ENCODE results near the gene CACNA1E.

CACNA1E gene

GRCh38 chr1:181662606-181663005, 179.3 kb downstream of the CACNA1E start:
- H4K12ac ChIP-seq (ENCODE audit: low read depth, low read length) = no peak overlapping the region
- no peaks in the 10 kb centered on the region for H3K36me3 ChIP-seq (ENCODE audit: control insufficient read depth in 1 of 2, insufficient read depth in 2 of 2, low read length in 2 of 2)
- H3K9ac ChIP-seq (ENCODE audit: low read length) = no peak overlapping the region
- no peaks in the 10 kb centered on the region for H3K9me3 ChIP-seq (ENCODE audit: insufficient read depth, low read depth, low read length)
- H3K27ac ChIP-seq (ENCODE audit: low read depth, low read length) = no peak overlapping the region
- no peak overlapping the region for H3K4me3 ChIP-seq (ENCODE audit: low read depth, low read length)
- H4K91ac ChIP-seq (ENCODE audit: low read depth, low read length) = no peak overlapping the region
- DNase-seq = no peak
- peaks cover 2 to 5% of the 10 kb centered on the region in 2 experiments for H3K4me1 ChIP-seq (ENCODE audit: control insufficient read depth in 1 of 2, insufficient read depth in 2 of 2, low read length in 2 of 2)
- no peaks in the 10 kb centered on the region for H3K79me2 ChIP-seq (ENCODE audit: control insufficient read depth, insufficient read depth, low read length, poor library complexity)
- H3K18ac ChIP-seq (ENCODE audit: low read length) = no peak overlapping the region
- no peak overlapping the region for H3K23ac ChIP-seq (ENCODE audit: low read length)
- H3K79me1 ChIP-seq (ENCODE audit: low read length) = no peaks in the 10 kb centered on the region
- no peak overlapping the region for H2AFZ ChIP-seq (ENCODE audit: insufficient read depth, low read length, poor library complexity)
- no peak overlapping the region for H3K4ac ChIP-seq (ENCODE audit: low read depth, low read length)
- no peak overlapping the region for H2BK5ac ChIP-seq (ENCODE audit: low read depth, low read length, poor library complexity)
- H3K27me3 ChIP-seq (ENCODE audit: insufficient read depth, low read length) = no peaks in the 10 kb centered on the region
- no peak overlapping the region for H2BK120ac ChIP-seq (ENCODE audit: insufficient read depth, low read length, poor library complexity)
- H2BK12ac ChIP-seq (ENCODE audit: low read length) = no peak overlapping the region
- H4K8ac ChIP-seq (ENCODE audit: low read depth, low read length) = no peak overlapping the region
- H3K4me2 ChIP-seq (ENCODE audit: low read length) = no peak overlapping the region
- no peak overlapping the region for H3K14ac ChIP-seq (ENCODE audit: low read length)
- no peak overlapping the region for H2AK5ac ChIP-seq (ENCODE audit: low read length)

GRCh38 chr1:181664543-181664942, 181.2 kb downstream of the CACNA1E start:
- no peak overlapping the region for H3K23ac ChIP-seq (ENCODE audit: low read length)
- no CpG with 5 or more reads among the region's 2 CpGs for WGBS (ENCODE audit: extremely low coverage, insufficient coverage, insufficient read length)
- no peak overlapping the region for H3K4me2 ChIP-seq (ENCODE audit: low read length)
- H3K9me3 ChIP-seq (ENCODE audit: insufficient read depth, low read depth, low read length) = no peaks in the 10 kb centered on the region
- no peak overlapping the region for H2BK5ac ChIP-seq (ENCODE audit: low read depth, low read length, poor library complexity)
- DNase-seq = no peak
- H4K8ac ChIP-seq (ENCODE audit: low read depth, low read length) = no peak overlapping the region
- H3K14ac ChIP-seq (ENCODE audit: low read length) = no peak overlapping the region
- H3K27ac ChIP-seq (ENCODE audit: low read depth, low read length) = no peak overlapping the region
- no peaks in the 10 kb centered on the region for H3K79me1 ChIP-seq (ENCODE audit: low read length)
- H3K18ac ChIP-seq (ENCODE audit: low read length) = no peak overlapping the region
- no peak overlapping the region for H2BK12ac ChIP-seq (ENCODE audit: low read length)
- H4K91ac ChIP-seq (ENCODE audit: low read depth, low read length) = no peak overlapping the region
- H3K79me2 ChIP-seq (ENCODE audit: control insufficient read depth, insufficient read depth, low read length, poor library complexity) = no peaks in the 10 kb centered on the region
- no peak overlapping the region for H3K4me3 ChIP-seq (ENCODE audit: low read depth, low read length)
- no peak overlapping the region for H2AK5ac ChIP-seq (ENCODE audit: low read length)
- no peak overlapping the region for H3K9ac ChIP-seq (ENCODE audit: low read length)
- H3K4me1 ChIP-seq (ENCODE audit: control insufficient read depth in 1 of 2, insufficient read depth in 2 of 2, low read length in 2 of 2) = peaks cover 0 to under 1% of the 10 kb centered on the region in 2 experiments
- H3K27me3 ChIP-seq (ENCODE audit: insufficient read depth, low read length) = no peaks in the 10 kb centered on the region
- no peak overlapping the region for H2BK120ac ChIP-seq (ENCODE audit: insufficient read depth, low read length, poor library complexity)
- H3K4ac ChIP-seq (ENCODE audit: low read depth, low read length) = no peak overlapping the region
- H4K12ac ChIP-seq (ENCODE audit: low read depth, low read length) = no peak overlapping the region
- H2AFZ ChIP-seq (ENCODE audit: insufficient read depth, low read length, poor library complexity) = no peak overlapping the region
- no peaks in the 10 kb centered on the region for H3K36me3 ChIP-seq (ENCODE audit: control insufficient read depth in 1 of 2, insufficient read depth in 2 of 2, low read length in 2 of 2)

DNA sequence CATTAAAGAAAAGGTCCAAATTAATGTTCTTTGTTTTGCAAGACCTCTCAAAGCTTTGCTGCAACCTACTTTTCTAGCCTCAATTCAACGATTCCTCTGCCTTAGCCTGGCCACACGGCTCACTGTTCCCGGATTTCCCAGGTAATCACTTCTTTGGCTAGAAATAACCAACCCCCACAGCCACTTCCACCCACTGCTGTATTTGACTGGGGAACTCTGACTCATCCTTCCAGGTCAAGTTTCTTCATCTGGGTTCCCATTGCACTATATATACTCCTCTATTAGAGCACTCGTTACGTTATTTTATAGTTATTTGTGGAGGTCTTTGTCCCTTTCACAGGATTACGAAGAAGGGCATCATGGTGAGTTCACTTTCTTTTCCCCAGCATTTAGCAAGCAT, 185.9 kb downstream of the CACNA1E start:
- Histone ChIP-seq H3K4ac (ENCODE audit: low read depth, low read length) (no peak overlapping the region), H3K36me3 (ENCODE audit: control insufficient read depth in 1 of 2, insufficient read depth in 2 of 2, low read length in 2 of 2) (no peaks in the 10 kb centered on the region), H4K8ac (ENCODE audit: low read depth, low read length) (no peak overlapping the region), H3K27ac (ENCODE audit: low read depth, low read length) (no peak overlapping the region), H3K79me1 (ENCODE audit: low read length) (no peaks in the 10 kb centered on the region), H2BK120ac (ENCODE audit: insufficient read depth, low read length, poor library complexity) (no peak overlapping the region), H3K4me1 (ENCODE audit: control insufficient read depth in 1 of 2, insufficient read depth in 2 of 2, low read length in 2 of 2) (no peaks in the 10 kb centered on the region), H3K9ac (ENCODE audit: low read length) (no peak overlapping the region), H2BK5ac (ENCODE audit: low read depth, low read length, poor library complexity) (no peak overlapping the region), H3K79me2 (ENCODE audit: control insufficient read depth, insufficient read depth, low read length, poor library complexity) (no peaks in the 10 kb centered on the region), H4K91ac (ENCODE audit: low read depth, low read length) (no peak overlapping the region), H2AK5ac (ENCODE audit: low read length) (no peak overlapping the region), H3K23ac (ENCODE audit: low read length) (no peak overlapping the region), H2BK12ac (ENCODE audit: low read length) (no peak overlapping the region), H2AFZ (ENCODE audit: insufficient read depth, low read length, poor library complexity) (no peak overlapping the region), H3K9me3 (ENCODE audit: insufficient read depth, low read depth, low read length) (no peaks in the 10 kb centered on the region), H3K4me2 (ENCODE audit: low read length) (no peak overlapping the region), H3K4me3 (ENCODE audit: low read depth, low read length) (no peak overlapping the region), H3K18ac (ENCODE audit: low read length) (no peak overlapping the region), H4K12ac (ENCODE audit: low read depth, low read length) (no peak overlapping the region), H3K27me3 (ENCODE audit: insufficient read depth, low read length) (peaks cover 2% of the 10 kb centered on the region), H3K14ac (ENCODE audit: low read length) (no peak overlapping the region)
- DNase-seq = no peak
- WGBS (ENCODE audit: extremely low coverage, insufficient coverage, insufficient read length) = no CpG with 5 or more reads among the region's 6 CpGs

- H4K8ac ChIP-seq (ENCODE audit: low read depth, low read length) = no peak overlapping the region
- H3K27me3 ChIP-seq (ENCODE audit: insufficient read depth, low read length) = peaks cover 2% of the 10 kb centered on the region
- no peak overlapping the region for H3K4me3 ChIP-seq (ENCODE audit: low read depth, low read length)
- H4K91ac ChIP-seq (ENCODE audit: low read depth, low read length) = no peak overlapping the region
- DNase-seq = no peak
- H2AK5ac ChIP-seq (ENCODE audit: low read length) = no peak overlapping the region
- no peak overlapping the region for H3K14ac ChIP-seq (ENCODE audit: low read length)
- WGBS (ENCODE audit: extremely low coverage, insufficient coverage, insufficient read length) = no CpG with 5 or more reads among the region's 3 CpGs
- H3K79me2 ChIP-seq (ENCODE audit: control insufficient read depth, insufficient read depth, low read length, poor library complexity) = no peaks in the 10 kb centered on the region
- no peaks in the 10 kb centered on the region for H3K9me3 ChIP-seq (ENCODE audit: insufficient read depth, low read depth, low read length)
- no peak overlapping the region for H3K23ac ChIP-seq (ENCODE audit: low read length)
- H3K4me1 ChIP-seq (ENCODE audit: control insufficient read depth in 1 of 2, insufficient read depth in 2 of 2, low read length in 2 of 2) = no peaks in the 10 kb centered on the region
- H4K12ac ChIP-seq (ENCODE audit: low read depth, low read length) = no peak overlapping the region
- H3K9ac ChIP-seq (ENCODE audit: low read length) = no peak overlapping the region
- no peak overlapping the region for H2BK5ac ChIP-seq (ENCODE audit: low read depth, low read length, poor library complexity)
- H3K4me2 ChIP-seq (ENCODE audit: low read length) = no peak overlapping the region
- H3K79me1 ChIP-seq (ENCODE audit: low read length) = no peaks in the 10 kb centered on the region
- no peak overlapping the region for H3K18ac ChIP-seq (ENCODE audit: low read length)
- H3K27ac ChIP-seq (ENCODE audit: low read depth, low read length) = no peak overlapping the region
- no peak overlapping the region for H3K4ac ChIP-seq (ENCODE audit: low read depth, low read length)
- H2BK12ac ChIP-seq (ENCODE audit: low read length) = no peak overlapping the region
- H2BK120ac ChIP-seq (ENCODE audit: insufficient read depth, low read length, poor library complexity) = no peak overlapping the region
- no peaks in the 10 kb centered on the region for H3K36me3 ChIP-seq (ENCODE audit: control insufficient read depth in 1 of 2, insufficient read depth in 2 of 2, low read length in 2 of 2)
- H2AFZ ChIP-seq (ENCODE audit: insufficient read depth, low read length, poor library complexity) = no peak overlapping the region
Observed at GRCh38 chr1:181674617-181675016, 191.3 kb downstream of the CACNA1E start.
